ENCODE measurements around the gene NEUROG2.
"Not testable (repeated sequence)": the region's sequence is repeated elsewhere in the genome, so short reads cannot be mapped to it uniquely, and the experiment has no call there.

The NEUROG2 gene

DNA sequence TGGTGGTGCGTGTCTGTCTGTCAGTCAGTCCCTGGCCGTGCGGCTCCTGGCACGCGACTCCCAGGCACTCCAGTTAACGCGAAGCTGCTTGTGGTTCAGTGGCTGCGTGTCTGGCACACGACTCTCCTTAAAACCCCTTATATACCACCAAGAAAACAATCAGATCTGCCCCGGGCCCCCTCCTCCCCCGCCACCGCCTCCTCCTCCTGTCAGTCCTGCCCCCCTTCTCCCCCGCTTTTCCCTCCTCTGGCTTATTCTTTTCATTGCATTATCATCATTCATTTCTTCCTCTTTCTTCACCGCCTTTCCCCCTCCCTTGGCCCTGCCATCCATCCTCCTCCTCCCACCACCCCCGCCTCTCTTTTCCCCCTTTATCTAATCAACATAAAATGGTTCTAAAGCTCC, at the start of gene NEUROG2:
NEUROG2 (minus strand) TSS at position 115 of the 405 bp plus-strand sequence. CDS start 705 bp downstream, outside the sequence.
- no peak for DNase-seq

GRCh38 chr4:112564706-112565270, 48.8 kb upstream of the NEUROG2 start:
- DNase-seq: no peak

DNA sequence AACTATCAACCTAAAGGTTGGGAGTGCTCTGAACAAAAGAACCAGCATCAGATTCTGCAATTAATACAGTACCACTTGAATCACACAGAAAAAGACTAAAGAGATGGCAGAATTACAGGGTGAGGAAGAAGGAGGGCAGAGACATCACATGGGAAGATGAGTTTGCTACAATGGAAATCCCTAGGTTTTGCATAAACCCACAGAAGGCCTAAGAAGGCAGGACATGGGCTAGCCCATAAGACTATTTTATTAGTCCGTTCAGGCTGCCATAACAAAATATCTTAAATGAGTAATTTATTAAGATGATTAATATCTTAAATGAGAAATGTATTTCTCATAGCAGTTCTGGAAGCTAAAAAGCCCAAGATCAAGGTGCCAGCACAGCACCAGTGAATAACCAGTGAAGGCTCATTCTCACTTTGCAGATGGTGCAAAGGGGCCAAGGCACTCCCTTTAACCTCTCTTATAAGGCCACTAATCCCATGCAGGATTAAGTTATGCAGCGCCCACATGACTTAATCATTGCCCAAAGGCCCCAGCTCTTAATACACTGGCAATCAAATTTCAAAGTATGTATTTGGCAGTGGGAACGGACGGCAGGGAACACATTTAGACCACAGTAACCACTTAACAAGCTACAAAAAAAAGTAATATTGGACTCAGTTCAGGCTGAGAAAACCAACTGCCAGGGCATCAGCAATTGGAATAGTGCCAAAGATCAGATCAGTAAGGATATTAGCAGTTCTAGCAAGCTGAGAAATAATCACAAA, 47.6 kb upstream of the NEUROG2 start:
- no peak for DNase-seq

DNA sequence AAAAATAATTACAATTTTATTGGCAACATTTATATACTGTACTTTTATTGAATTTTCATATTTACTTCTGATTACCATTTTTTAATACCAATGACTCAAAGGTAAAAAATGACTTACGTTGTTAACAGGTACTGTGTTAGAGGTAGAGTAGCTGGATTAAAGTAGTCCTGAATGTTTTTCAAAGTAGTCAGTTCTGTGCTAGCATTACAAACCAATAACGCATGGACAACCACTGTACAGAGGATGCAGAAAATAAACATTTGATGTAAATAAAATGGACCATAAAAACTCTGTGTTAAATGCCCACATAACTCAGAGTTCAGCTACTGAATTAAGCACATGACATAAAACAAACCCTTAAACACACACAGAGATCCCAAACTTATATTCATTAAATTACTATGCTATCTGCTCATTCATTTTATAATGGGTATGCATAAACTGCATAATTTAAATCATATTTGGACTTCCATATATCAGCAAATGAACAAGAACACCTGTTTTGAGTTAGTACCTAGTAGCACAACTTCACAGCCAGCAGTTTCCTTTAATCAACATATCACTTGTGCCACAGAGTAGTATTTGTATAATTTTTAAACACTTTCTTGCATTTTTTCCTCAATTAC, 46.4 kb upstream of the NEUROG2 start:
- DNase-seq: no peak

DNA sequence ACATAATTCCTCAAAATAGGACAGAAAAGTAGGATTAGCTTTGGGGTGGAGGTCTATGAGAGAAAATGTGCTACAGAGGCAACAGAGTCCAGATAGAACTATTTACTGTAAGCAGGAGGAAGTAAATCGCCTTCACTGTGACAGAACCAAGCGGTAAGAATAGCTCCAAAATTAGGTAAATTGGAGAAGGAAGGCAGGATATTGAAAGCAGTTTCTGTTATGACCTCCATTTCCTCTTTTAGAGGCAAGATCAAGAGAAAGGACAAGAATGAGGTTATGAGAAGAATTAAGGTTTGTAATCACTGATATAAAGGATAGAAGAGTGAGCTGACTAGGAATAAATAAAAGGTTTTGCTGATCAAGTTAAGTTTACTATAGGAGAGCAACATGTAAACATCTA, 44.1 kb upstream of the NEUROG2 start:
- no peak for DNase-seq

GRCh38 chr4:112559053-112559452, 43.1 kb upstream of the NEUROG2 start:
- no peak for DNase-seq

- DNase-seq: no peak
Observed at GRCh38 chr4:112557676-112558411, 41.9 kb upstream of the NEUROG2 start.

- not testable (repeated sequence) for DNase-seq
Observed at GRCh38 chr4:112554271-112554670, 38.3 kb upstream of the NEUROG2 start.

- no peak for DNase-seq
Observed at GRCh38 chr4:112552668-112553067, 36.7 kb upstream of the NEUROG2 start.

DNA sequence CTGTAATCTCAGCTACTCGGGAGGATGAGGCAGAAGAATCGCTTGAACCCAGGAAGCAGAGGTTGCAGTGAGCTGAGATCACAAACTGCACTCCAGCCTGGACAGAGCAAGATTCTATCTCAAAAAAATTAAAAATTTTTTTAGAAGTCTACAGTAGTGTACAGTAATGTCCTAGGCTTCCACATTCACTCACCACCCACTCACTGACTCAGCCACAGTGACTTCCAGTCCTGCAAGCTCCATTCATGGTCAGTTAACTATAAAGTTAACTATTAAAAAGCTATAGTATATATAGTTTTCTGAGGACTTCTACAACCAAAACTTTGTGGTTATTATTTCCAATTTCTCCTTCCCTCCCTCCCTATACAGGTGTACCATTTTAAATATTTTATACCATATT, 34.7 kb upstream of the NEUROG2 start:
- no peak for DNase-seq

DNA sequence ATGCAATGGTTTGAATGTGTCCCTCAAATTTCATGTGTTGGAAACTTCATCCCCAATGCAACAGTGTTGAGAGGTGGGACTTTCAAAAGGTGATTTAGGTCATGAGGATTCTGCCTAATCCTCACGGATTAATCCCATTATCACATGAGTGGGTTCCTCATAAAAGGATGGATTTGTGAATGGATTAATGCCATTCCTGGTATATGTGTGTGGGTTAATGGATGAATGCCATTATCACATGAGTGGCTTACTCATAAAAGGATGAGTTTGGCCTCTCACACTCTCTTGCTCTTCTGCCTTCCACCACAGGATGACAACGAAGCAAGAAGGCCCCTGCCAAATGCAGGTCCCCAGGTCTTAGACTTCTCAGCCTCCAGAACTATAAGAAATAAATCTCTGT, 30.5 kb upstream of the NEUROG2 start:
- no peak for DNase-seq

- DNase-seq: no peak
Observed at GRCh38 chr4:112545346-112545745, 29.4 kb upstream of the NEUROG2 start.

DNA sequence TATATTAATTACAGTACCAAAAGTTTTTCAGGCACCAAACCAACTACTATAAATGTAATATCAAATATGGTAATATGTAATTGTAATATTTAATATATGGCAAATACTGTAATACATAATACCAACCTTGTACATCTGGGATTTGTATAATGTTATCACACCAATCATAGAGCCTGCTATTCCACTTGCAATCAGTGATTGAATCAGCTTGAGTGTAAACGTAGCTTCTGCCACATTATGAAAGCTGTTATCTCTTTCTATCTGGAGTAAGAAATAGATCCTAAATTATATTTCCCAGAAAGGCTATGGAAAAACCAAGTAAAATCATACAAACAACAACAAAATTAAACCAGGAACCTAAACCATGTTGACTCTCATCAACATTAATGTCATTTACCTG, 24.7 kb upstream of the NEUROG2 start:
- DNase-seq: no peak

DNA sequence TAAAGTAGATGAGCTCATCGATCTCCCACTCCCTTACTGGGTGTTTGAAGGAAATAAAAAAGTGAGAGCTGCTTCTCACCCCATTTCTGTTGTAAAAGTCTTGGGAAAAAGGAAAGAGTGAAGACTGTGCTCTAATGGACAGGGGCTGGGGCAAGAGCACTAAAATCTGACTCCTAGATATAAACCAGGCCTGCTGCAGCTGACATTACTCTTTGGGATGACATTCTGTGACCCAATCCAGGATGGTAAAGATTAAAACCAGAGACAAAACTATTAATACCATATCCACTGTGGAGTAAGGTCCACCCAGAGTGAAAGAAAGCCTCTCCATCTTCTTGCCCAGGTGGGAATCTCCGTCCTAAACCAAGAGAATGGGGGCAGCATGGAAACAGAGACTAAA, 20.1 kb upstream of the NEUROG2 start:
- no peak for DNase-seq

DNA sequence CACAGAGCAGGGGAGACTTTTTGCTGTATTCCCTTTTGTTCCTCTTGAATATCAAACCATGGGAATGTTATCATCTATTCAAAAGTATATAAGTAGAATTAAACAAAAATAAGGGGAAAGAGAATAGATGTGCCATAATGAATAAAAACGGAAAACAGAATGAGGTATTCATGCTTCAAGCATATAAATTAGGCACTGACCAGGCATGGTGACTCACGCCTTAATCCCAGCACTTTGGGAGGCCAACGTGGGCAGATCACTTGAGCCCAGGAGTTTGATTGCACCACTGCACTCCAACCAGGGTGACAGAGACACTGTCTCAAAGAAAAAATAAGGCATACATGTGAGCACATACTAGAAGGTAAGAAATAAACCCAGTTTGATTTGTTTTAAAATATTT, 16.3 kb upstream of the NEUROG2 start:
- DNase-seq: no peak

DNA sequence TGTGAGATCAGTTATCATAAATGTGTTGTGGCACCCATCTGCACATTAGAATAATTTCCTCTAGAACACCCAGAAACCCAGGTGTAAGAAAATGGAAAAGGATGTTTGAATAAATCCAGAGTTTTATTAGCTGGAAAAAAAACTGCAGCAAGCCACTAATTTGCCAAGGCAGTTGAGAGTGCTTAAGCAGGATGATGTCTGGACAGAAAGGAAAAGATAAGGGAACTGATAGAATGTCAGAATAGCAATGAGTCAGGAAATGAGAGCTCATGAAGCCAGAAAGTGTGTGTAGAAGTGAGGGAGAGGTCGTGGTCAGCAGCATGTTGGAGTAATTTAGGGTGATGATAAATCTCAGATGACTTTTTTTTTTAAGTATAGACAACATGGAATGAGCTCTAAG, 15.2 kb upstream of the NEUROG2 start:
- DNase-seq: no peak

- DNase-seq: no peak
Observed at GRCh38 chr4:112526061-112526460, 10.1 kb upstream of the NEUROG2 start.

GRCh38 chr4:112523764-112524505, 8.0 kb upstream of the NEUROG2 start:
- DNase-seq: peak; percentile 58

- no peak for DNase-seq
Observed at GRCh38 chr4:112523008-112523721, 7.2 kb upstream of the NEUROG2 start.

DNA sequence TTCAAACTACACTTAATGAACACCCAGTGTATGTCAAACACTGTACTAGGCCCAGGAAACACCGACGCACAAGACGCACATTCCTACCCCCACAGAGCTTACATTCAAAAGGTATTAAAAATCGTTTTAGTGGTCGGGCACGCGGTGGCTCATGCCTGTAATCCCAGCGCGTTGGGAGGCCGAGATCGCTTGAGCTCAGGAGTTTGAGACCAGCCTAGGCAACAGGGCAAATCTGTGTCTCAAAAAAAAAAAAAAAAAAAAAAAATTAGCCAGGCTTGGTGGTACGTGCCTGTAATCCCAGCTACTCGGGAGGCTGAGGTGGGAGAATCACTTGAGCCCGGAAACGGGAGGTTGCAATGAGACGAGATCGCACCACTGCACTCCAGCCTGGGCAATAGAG, 6.5 kb upstream of the NEUROG2 start:
- DNase-seq: not testable (repeated sequence)

- DNase-seq: no peak
Observed at GRCh38 chr4:112521123-112522023, 5.4 kb upstream of the NEUROG2 start.

All from NCI-H345 (cell line).